ENCODE results near the gene MAP9.
"Not testable (repeated sequence)": the region's sequence is repeated elsewhere in the genome, so short reads cannot be mapped to it uniquely, and the experiment has no call there.

Gene MAP9

DNA sequence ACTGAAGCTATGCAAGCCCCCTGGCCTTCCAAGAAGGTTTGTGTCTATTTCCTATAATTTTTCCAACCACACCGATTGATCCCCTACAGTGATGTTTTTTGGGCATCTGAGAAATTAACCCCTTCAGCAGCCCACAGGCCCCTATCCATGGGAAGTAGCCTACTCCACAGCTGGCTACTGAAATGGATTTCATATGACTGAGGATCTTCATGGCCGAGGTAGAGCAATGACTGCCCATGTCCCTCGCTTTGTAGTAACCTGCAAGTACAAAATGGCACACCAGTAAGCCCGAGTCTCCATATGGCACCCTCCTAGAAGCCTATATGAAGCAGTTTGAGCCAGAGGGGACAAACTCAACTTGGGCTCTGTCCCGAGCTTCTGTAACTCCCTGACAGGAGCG, 36.8 kb downstream of the MAP9 start:
- no peak for DNase-seq

DNA sequence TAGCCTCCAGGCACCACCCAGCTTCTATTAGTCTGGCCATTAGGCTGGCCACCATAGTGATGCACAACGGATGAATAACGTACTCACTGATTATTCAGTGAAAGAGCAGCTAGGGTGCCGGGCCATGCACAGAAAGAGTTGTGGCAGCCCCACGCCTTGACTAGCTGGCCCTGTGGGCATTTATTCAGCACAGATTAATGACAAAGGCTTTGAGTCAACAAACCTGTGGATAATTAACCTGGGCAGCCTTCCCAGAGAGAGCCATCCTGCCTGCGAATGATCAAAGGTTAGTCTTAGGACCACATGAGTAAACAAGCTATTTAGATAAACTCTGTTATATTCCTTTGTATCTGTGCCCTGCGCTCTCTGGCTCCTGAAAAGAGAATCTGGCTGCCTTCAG, 37.2 kb downstream of the MAP9 start:
- no peak for DNase-seq

DNA sequence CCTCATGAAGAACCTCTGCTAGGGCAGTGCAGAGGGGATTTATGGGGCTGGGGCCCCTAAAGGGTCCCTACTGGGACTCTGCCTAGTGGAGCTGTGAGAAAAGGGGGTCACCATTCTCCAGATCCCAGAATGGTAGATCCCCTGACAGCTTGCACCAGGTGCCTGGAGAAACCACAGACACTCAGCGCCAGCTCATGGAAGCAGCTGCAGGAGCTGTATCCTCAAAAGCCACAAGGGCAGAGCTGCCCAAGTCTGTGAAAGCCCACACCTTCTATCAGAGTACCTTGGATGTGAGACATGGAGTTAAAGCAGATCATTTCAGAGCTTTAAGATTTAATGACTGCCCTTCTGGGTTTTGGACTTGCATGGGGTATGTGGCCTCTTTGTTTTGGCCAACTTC, 38.6 kb downstream of the MAP9 start:
- no peak for DNase-seq

DNA sequence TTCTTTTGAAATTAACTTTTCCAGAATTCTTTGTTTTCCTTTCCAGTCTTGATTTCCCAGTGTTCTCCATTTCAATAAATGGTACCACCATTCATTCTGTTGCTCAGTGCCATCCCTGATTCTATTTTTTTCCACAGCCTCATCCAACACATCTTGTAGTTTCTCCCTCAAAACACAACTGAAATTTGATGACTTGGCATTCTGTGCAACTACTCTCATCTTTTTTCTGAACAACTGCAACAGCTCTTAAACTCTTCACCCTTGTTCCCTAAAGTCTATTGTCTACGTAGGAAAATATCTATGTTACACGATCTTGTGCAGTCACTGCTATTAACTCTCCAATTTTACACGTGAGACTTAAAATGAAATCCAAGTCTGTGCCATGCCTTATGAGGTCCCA, 40.5 kb downstream of the MAP9 start:
- DNase-seq = no peak

DNA sequence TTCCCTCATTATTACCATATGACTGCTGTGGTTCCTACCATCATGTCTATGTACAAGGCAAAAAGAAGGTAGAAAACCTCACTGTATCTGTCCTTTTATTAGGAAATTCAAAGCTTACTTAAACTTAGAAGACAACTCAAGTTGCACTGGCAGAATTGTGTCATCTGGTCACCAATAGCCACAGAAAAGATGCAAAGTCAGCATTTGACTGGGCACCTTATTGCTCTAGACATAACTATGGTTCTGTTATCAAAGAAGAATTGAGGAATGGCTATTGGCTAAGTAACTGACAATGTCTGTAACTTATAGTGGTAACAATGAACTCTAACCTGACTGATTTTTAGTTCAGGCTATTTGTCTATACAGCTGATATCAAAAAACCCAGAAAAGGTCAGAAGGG, 45.3 kb downstream of the MAP9 start:
- DNase-seq = no peak

DNA sequence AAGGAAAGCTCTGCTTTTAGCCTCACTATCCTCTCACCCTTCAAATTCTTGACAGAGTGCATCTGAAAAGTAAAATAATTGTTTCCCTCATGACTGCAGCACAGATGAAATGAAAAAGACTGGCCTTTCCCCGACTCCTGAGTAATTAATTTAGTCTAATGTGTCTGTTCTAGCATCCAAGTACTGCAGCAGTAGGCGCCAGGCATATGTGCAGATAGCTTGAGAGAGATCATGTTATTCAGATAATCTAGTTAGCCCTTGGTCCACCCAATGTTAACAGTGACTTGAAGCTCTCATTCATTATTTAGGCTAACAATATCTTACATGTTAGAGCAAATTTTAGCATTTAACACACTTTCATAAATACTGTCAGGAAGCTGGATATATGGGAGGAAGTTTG, 54.0 kb downstream of the MAP9 start:
- no peak for DNase-seq

DNA sequence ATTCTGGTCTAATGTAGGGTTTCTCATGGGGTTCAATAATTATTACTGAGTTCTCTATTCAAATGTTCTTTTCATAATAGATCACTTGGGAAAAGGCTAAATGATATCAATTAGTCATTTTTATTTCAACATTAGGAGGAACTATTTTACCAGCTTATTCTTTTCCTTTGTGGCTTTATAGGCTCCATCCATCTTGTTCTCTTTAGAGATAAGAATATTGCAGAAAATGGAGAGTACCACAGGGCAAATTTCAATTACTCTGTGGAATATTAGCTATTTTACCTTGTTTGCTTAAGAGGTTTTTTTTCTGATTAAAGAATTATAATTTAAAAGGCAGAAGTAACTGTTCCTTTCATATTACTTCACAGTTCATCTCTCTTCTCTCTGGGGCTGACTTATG, 55.8 kb downstream of the MAP9 start:
- DNase-seq = no peak

DNA sequence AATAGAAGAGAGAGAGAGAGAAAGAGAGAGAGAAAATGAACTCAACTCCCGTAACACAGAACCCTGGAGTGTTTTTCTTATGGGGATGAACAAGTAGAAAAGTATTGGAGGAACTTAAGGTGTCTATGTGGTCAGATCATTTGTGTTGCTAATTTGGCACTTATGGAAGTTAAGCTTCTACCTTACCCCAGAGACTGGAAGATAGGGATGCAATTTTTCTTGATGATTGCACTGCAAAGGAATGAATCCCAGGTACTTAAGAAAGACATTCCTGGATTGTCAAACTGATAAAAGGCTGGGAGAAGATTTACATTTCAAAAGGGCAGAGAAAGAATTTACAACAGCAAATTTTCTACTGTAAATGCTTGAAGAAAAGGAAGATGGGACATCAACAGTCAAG, 57.2 kb downstream of the MAP9 start:
- DNase-seq = no peak

DNA sequence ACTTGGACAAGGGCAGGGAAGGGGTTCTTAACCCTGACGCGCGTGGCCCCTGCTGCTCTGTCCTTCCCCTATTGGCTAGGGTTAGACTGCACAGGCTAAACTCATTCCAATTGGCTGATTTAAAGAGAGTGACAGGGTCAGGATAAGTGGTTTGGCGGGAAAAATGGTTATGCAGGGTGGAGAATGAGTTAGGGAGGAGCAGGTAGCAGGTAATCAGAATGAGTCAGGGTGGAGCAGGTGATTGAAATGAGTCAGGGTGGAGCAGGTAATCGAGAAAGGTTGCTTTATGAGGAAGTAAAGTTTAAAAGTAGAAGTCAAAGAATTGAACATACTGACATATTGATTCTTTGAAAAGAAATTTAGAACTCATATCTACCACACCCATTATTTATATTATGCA, 64.7 kb downstream of the MAP9 start:
- DNase-seq = not testable (repeated sequence)

DNA sequence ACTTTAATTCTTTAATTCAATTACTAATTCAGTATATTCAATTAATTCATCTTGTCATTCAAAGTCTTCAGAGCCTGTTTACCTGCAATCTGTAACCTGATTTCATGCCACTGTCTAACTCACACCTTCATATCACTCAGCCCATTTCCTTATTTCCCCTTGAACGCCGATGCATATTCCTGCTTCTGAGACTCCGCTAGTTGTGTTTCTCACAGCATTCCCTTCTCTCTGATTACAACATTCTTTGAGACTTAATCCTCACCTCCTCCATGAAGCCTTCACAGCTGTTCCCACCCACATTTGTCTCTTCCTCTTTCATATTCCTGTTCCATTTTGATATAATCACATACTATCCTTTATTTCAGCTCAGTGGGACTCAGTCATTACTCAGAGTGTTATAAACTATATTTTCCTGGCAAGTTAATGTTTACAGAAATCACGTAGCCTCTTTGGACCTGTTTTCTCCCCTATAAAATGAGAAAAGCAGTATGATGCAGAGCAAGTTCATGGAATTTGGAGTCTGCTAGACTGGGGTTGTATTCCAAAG, 69.0 kb downstream of the MAP9 start:
- no peak for DNase-seq

DNA sequence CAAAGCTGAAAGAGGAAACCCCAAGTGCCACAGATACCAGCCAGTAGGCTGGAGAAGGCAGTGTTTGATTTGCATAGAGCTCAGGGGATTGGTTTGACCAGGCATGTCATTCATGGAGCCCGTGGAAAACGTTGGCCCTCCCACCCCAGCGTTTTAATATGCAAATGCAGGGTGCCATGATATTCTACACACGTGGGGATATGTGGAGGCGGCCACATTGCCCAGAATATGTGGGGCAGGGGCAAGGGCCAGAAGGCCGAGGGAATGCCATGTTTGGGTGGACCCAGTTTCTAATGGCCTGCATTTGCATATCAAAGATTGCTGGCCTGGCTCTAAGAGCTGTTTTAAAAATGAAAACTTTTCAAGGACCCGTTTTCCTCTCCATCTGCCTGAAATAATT, 71.1 kb downstream of the MAP9 start:
- no peak for DNase-seq

DNA sequence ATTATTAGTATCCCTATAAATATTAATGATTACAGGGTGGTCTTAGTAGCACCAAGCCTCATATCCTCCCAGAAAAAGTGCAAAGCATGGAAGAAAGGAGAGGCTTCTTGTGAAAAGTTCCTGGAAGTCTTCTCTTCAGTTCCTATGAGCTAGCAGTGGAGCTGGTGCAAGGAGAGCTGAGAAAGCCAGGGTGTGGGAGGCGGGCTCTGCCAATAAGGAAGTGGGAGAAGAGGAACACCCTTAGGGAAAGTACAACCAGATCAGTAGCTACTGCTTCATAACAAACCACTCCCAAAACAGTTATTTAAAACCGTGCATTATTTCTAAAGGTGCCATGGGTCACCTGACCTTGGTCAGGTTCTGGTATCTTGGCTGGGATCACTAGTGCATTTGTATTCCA, 72.4 kb downstream of the MAP9 start:
- no peak for DNase-seq

DNA sequence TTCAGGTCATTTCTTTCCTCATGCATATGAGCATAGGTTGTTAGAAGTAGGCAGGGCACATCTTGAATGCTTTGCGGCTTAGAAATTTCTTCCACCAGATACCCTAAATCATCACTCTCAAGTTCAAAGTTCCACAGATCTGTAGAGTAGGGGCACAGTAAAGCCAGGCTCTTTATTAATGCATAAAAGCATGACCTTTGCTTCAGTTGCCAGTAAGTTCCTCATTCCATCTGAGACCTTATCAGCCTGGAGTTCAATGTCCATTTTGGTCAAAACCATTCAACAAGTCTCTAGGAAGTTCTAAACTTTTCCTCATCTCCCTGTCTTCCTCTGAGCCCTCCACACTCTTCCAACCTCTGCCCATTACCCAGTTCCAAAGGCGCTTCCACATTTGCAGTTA, 77.7 kb downstream of the MAP9 start:
- DNase-seq = no peak
